Esophagus squamous epithelium (tissue), 5 donors: ENCODE results near the gene LRRK2. TPM values are rescaled to one million over a fixed set of nuclear protein-coding genes. Genes with fewer than 3 reads are reported as not detected.

Source experiments
- DNase-seq: peaks from one replicate; lab custom pipeline; 2025; lab: John Stamatoyannopoulos, UW
- H3K27ac ChIP-seq, 4 donors: fragments of 200-600 bp; sonication (generic); one replicate each; pipeline ENCODE4 v1.5.1; 2016 to 2019; ENCODE audit warnings: mild to moderate bottlenecking in 1 of 4
- H3K27me3 ChIP-seq, 4 donors: fragments of 200-600 bp; sonication (generic); 1 replicate in 3 of 4; 2 replicates in 1 of 4; pipeline versions ENCODE4 v1.5.1 to v1.6.0; 2017 to 2021; ENCODE audit warnings: antibody characterized with exemption in 1 of 4
- H3K36me3 ChIP-seq, 3 donors: fragments of 200-600 bp; sonication (generic); one replicate each; pipeline ENCODE4 v1.5.1; 2016 to 2019
- H3K4me1 ChIP-seq, 3 donors: fragments of 200-600 bp; sonication (generic); one replicate each; pipeline ENCODE4 v1.5.1; 2017 to 2019
- H3K4me3 ChIP-seq, 4 donors: fragments of 200-600 bp; sonication (generic); 1 replicate in 3 of 4; 2 replicates in 1 of 4; pipeline ENCODE4 v1.5.1; 2016 to 2019; ENCODE audit warnings: mild to moderate bottlenecking in 2 of 4, moderate library complexity in 1 of 4
- H3K9me3 ChIP-seq, 3 donors: fragments of 200-600 bp; sonication (generic); one replicate each; pipeline ENCODE4 v1.5.1; 2016 to 2019
- POLR2A ChIP-seq, 4 donors: fragments of 450-650 bp; IDR thresholded peaks; one replicate each; pipeline ENCODE4 v1.6.1; 2017; ENCODE audit warnings: antibody characterized with exemption in 4 of 4, mild to moderate bottlenecking in 4 of 4, moderate library complexity in 3 of 4
- WGBS, 2 donors: methylation state at CpG; one replicate each; pipeline ENCODE4 v1.1.5; 2018; 5-methylcytosine and 5-hydroxymethylcytosine counted together
- intact Hi-C: fragments of 100-400 bp; cut with DNase I; formaldehyde crosslinking; loops from one replicate; pipeline ENCODE4 v1.15.0; 2022
- total RNA-seq, 4 donors: library from RNA; depleted of rRNA; stranded (reverse); fragments of >200 nt; gene quantifications; one replicate each; pipeline ENCODE4 v1.1.0, GENCODE V29; 2016
- TF ChIP-seq, protein P1 (sequence below), 6 experiments: fragments of 450-650 bp in 4 of 6; fragments of 200-600 bp in 2 of 6; sonication (generic) in 2 of 6; IDR thresholded peaks; one replicate each; pipeline ENCODE4 v1.5.1; 2016 to 2019; ENCODE audit warnings: antibody characterized with exemption in 6 of 6, mild to moderate bottlenecking in 4 of 6, moderate library complexity in 4 of 6
- donor health status: DM: yes; HTN: yes; CAD: no.

The LRRK2 gene
- total RNA-seq, 4 donors from 2014 or later, result 10.9 to 21.4 (median 13.4) TPM

DNA sequence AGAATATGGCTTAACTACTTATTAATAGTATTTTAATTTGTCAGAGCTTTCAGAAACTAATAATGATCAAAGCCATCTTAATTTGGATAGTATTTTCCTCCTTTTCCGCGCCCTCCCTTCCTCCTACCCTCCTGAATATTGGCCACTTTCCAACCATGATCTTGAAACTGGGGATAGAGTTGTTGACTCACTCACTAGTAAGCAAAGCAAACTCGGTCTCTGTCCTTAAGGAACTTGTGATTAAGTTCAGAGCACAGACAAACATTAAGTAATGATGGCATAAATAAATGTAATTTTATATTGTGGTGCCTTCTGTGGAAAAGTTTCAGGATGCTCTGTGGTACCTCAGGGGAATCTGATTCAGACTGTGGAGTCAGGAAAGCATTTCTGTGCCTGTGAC is 75.7 kb downstream of the LRRK2 start:
- Histone ChIP-seq H3K27ac (no peak overlapping the region), H3K9me3 (no peaks in the 10 kb centered on the region), H3K36me3 (peaks cover 0 to 44% (median 0%) of the 10 kb centered on the region in 3 donors), H3K4me1 (no peaks in the 10 kb centered on the region), H3K27me3 (no peaks in the 10 kb centered on the region), H3K4me3 (no peak overlapping the region)
- 58 to 81% methylated on average over 3 of the region's 3 CpGs for WGBS, 2 donors
- TF ChIP-seq POLR2A (IDR thresholded peaks at IDR 0.05), result no peak
- no peak for DNase-seq
- intact Hi-C loops, result no loop called here

DNA sequence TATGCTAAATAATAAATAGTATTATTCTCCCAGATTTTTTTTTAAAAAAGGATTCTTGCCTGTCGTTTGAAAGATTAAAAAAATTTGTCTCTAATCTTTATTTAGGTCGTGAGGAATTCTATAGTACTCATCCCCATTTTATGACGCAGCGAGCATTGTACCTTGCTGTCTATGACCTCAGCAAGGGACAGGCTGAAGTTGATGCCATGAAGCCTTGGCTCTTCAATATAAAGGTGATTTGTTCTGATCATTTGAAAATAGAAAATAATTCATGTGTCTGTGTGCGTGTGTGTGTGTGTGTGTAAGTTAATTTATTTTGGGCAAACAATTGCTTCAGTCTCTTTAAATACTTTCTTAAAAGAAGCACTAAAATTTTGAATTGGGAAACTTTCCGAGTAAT is 84.2 kb downstream of the LRRK2 start:
- 87 to 88% methylated on average over 6 of the region's 6 CpGs for WGBS, 2 donors
- no peaks in the 10 kb centered on the region for H3K27me3 ChIP-seq
- intact Hi-C loops, result no loop called here
- H3K4me1 ChIP-seq, result peaks cover 0 to 16% (median 6%) of the 10 kb centered on the region in 3 donors
- DNase-seq, result no peak
- no peaks in the 10 kb centered on the region for H3K9me3 ChIP-seq
- TF ChIP-seq POLR2A (IDR thresholded peaks at IDR 0.05), result no peak
- TF ChIP-seq, protein P1, sequence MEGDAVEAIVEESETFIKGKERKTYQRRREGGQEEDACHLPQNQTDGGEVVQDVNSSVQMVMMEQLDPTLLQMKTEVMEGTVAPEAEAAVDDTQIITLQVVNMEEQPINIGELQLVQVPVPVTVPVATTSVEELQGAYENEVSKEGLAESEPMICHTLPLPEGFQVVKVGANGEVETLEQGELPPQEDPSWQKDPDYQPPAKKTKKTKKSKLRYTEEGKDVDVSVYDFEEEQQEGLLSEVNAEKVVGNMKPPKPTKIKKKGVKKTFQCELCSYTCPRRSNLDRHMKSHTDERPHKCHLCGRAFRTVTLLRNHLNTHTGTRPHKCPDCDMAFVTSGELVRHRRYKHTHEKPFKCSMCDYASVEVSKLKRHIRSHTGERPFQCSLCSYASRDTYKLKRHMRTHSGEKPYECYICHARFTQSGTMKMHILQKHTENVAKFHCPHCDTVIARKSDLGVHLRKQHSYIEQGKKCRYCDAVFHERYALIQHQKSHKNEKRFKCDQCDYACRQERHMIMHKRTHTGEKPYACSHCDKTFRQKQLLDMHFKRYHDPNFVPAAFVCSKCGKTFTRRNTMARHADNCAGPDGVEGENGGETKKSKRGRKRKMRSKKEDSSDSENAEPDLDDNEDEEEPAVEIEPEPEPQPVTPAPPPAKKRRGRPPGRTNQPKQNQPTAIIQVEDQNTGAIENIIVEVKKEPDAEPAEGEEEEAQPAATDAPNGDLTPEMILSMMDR (IDR thresholded peaks at IDR 0.05), result no peak
- no peak overlapping the region for H3K4me3 ChIP-seq
- no peak overlapping the region for H3K27ac ChIP-seq
- H3K36me3 ChIP-seq, result peaks cover 0 to 35% (median 0%) of the 10 kb centered on the region in 3 donors

- H3K4me3 ChIP-seq, result no peak overlapping the region
- peaks cover 0 to 37% (median 0%) of the 10 kb centered on the region in 3 donors for H3K36me3 ChIP-seq
- no peak for TF ChIP-seq POLR2A (IDR thresholded peaks at IDR 0.05)
- TF ChIP-seq, protein P1 (IDR thresholded peaks at IDR 0.05), result no peak
- H3K9me3 ChIP-seq, result no peaks in the 10 kb centered on the region
- H3K4me1 ChIP-seq, result peaks cover 0 to 16% (median 6%) of the 10 kb centered on the region in 3 donors
- no peak overlapping the region for H3K27ac ChIP-seq
- no peaks in the 10 kb centered on the region for H3K27me3 ChIP-seq
- intact Hi-C loops, result loop anchor here (5.0 kb wide), 1 partner anchor 158 kb away; no protein-coding TSS in a partner anchor
- DNase-seq, result no peak
- 59 to 64% methylated on average over 9 of the region's 9 CpGs for WGBS, 2 donors
These were observed 85.4 kb downstream of the LRRK2 start for GRCh38 chr12:40310211-40310610.

DNA sequence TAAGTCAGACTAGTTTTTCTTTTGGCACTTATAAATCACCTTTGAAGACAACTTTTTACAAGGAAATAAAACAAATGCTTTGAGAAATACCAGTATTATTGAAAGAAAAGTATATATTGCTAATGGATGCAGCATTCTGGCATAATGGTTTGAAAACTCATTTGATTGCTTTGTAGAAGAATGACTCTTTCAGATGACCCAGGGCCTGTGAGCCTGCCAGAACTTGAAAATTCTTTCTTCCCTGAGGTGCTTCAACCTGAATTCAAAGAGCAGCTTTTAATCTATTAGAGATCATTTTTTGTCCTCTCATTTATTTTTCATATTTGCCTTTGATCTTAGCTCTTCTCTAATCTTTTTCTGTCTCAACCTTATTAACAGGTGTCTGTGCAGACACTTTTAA is 87.4 kb downstream of the LRRK2 start:
- no peak for DNase-seq
- TF ChIP-seq, protein P1 (IDR thresholded peaks at IDR 0.05), result no peak
- no peak for TF ChIP-seq POLR2A (IDR thresholded peaks at IDR 0.05)

DNA sequence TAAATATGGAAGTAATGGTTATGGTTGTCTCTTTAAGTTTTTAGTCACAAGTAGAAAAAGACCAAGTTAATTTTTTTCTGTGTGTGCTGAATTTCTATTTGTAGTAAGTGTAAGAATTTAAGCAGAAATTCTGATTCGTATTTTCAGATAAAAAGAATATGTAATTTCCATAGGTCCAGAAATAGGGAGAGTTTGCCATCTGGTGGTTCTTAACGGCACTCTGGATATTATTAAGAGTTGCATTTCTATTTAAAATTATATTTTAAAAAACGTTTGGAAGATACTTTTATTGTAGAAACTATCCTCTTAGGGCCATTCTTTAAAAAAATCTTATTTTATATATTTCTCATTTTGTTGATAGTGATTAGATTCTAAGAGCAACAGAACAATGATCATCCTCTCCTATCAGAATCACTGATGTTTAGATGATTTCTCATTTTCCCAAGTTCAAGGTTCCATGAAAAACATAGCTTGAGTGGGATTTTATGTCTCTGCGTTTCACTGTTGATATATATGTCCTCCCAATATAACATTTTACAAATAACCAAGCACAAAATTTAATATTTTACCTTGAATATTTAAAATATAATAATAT is 88.3 kb downstream of the LRRK2 start:
- Histone ChIP-seq H3K4me3 (no peak overlapping the region), H3K9me3 (no peaks in the 10 kb centered on the region), H3K27ac (no peak overlapping the region), H3K27me3 (no peaks in the 10 kb centered on the region), H3K4me1 (peaks cover 0 to 16% (median 6%) of the 10 kb centered on the region in 3 donors), H3K36me3 (peaks cover 0 to 48% (median 0%) of the 10 kb centered on the region in 3 donors)
- intact Hi-C loops, result loop anchor here (5.0 kb wide), 1 partner anchor 161 kb away; no protein-coding TSS in a partner anchor
- 22 to 24% methylated on average over 4 of the region's 4 CpGs for WGBS, 2 donors
- no peak for DNase-seq
- TF ChIP-seq, protein P1 (IDR thresholded peaks at IDR 0.05), result peak; percentile 12 to 70 (median 53)
- no peak for TF ChIP-seq POLR2A (IDR thresholded peaks at IDR 0.05)

More for the DNA sequence above, 87.4 kb downstream of the LRRK2 start:
- Histone ChIP-seq H3K36me3 (peaks cover 0 to 44% (median 0%) of the 10 kb centered on the region in 3 donors), H3K4me3 (no peak overlapping the region), H3K4me1 (peaks cover 0 to 16% (median 6%) of the 10 kb centered on the region in 3 donors), H3K27ac (no peak overlapping the region), H3K9me3 (no peaks in the 10 kb centered on the region), H3K27me3 (no peaks in the 10 kb centered on the region)
- intact Hi-C loops, result loop anchor here (5.0 kb wide), 1 partner anchor 160 kb away; no protein-coding TSS in a partner anchor
